GM06990 (cell line): Measurements from ENCODE around the gene INPP1.
A peak's percentile ranks its signal among the peaks of the same experiment; 100 is the strongest.
"Not testable (repeated sequence)": the region's sequence is repeated elsewhere in the genome, so short reads cannot be mapped to it uniquely, and the experiment has no call there.

Experiments
- DNase-seq: peaks from one replicate; pipeline ENCODE4 v3.0.0-alpha.2; 2011; ENCODE audit not compliant: insufficient read length; ENCODE audit errors: extremely low read depth
- H3K27me3 ChIP-seq: replicated peaks from 2 replicates; pipeline ENCODE4 v1.6.0; 2011; ENCODE audit warnings: low read length; ENCODE audit not compliant: control insufficient read depth, insufficient read depth
- H3K36me3 ChIP-seq: 2 replicates; pipeline ENCODE4 v1.5.1; 2011; ENCODE audit warnings: low read length; ENCODE audit not compliant: control insufficient read depth, insufficient read depth
- H3K4me3 ChIP-seq: replicated peaks from 2 replicates; pipeline ENCODE4 v1.5.1; 2011; ENCODE audit warnings: low read depth, mild to moderate bottlenecking, control low read depth, low read length
- TF ChIP-seq, protein P1 (sequence below): IDR thresholded peaks from 2 replicates; pipeline ENCODE4 v1.5.1; 2011; ENCODE audit warnings: low read length, control low read depth, mild to moderate bottlenecking, inconsistent platforms; ENCODE audit not compliant: insufficient read depth, poor library complexity, severe bottlenecking

The INPP1 gene, protein sequence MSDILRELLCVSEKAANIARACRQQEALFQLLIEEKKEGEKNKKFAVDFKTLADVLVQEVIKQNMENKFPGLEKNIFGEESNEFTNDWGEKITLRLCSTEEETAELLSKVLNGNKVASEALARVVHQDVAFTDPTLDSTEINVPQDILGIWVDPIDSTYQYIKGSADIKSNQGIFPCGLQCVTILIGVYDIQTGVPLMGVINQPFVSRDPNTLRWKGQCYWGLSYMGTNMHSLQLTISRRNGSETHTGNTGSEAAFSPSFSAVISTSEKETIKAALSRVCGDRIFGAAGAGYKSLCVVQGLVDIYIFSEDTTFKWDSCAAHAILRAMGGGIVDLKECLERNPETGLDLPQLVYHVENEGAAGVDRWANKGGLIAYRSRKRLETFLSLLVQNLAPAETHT

DNA sequence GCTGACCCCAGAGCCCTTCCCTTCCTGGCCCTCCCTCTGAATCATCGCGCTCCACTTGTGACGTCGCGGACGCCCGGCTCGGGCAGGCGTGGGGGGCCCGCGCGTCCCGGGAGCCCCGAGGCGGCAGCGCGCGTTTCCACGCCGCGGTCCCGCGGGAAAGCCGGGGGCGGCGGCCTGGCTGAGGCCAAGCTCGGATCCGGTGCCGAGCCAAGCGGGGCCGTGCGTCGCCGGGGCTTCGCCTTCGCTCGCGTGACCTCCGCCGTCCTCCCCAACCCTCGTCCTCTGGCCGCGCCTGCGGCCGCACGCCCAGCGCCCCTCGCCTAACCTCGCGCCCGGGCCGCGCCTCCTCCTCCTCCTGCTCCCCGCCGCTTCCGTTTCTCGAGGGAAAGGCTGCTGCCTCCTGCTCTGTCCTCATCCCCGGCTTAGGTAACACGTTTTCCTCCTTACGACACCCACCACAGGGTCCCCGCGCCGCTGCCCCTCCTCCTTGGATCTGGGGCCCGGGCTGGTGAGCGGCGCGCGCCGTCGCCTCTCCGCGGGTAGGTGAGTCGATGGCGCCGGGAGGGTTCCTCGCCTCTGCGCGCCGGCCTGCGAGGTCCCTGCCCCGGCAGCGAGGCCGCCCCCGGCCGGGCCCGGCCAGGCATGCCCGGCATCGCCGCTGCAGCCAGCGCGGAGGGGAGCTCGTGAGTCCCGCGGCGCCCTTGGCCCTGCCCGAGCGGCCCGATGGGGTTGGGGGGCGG, at the start of gene INPP1:
Gene INPP1, plus strand, starts transcription at position 54 of the 740 bp plus-strand sequence. CDS start 16,514 bp downstream, outside the sequence.
- peak within 1 kb of the TSS; percentile 80 for H3K4me3 ChIP-seq
- H3K27me3 ChIP-seq: no peaks in the 10 kb centered on the region
- TF ChIP-seq, protein P1, sequence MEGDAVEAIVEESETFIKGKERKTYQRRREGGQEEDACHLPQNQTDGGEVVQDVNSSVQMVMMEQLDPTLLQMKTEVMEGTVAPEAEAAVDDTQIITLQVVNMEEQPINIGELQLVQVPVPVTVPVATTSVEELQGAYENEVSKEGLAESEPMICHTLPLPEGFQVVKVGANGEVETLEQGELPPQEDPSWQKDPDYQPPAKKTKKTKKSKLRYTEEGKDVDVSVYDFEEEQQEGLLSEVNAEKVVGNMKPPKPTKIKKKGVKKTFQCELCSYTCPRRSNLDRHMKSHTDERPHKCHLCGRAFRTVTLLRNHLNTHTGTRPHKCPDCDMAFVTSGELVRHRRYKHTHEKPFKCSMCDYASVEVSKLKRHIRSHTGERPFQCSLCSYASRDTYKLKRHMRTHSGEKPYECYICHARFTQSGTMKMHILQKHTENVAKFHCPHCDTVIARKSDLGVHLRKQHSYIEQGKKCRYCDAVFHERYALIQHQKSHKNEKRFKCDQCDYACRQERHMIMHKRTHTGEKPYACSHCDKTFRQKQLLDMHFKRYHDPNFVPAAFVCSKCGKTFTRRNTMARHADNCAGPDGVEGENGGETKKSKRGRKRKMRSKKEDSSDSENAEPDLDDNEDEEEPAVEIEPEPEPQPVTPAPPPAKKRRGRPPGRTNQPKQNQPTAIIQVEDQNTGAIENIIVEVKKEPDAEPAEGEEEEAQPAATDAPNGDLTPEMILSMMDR: no peak
- DNase-seq: peak; percentile 72
- no peaks in the 10 kb centered on the region for H3K36me3 ChIP-seq

DNA sequence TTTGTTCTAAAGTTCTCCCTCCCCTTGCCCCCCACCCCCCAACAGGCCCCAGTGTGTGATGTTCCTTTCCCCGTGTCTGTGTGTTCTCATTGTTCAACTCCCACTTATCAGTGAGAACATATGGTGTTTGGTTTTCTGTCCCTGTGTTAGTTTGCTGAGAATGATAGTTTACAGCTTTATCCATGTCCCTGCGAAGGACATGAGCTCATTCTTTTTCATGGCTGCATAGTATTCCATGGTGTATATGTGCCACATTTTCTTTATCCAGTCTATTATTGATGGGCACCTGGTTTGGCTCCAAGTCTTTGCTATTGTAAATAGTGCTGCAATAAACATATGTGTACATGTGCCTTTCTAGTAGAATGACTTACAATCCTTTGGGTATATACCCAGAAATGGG, 45.5 kb upstream of the INPP1 start:
- H3K27me3 ChIP-seq, DNase-seq: not testable (repeated sequence)

DNA sequence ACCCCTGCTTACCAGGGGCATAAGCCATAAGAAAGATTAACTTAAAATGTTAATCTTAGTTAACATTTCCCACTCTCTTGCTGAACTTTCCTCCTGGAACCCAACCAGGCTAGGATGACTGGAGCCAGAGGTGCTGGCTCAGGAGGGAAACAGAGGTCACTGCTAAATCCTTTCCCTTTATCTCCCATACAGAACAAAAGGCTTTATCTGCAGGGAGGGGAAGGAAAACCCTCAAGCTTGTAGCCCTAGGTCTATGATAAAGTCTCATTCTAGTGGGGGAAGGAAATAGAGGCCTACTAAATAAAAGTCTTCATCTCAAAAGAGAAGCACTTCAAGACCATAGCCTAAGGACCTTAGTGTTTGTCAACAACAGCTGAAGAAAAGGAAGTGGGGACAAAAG, 42.4 kb upstream of the INPP1 start:
- TF ChIP-seq, protein P1: no peak
- DNase-seq: no peak
- H3K4me3 ChIP-seq: no peak overlapping the region
- no peaks in the 10 kb centered on the region for H3K27me3 ChIP-seq
- H3K36me3 ChIP-seq: peaks cover 2% of the 10 kb centered on the region; the same call in 1 of the 2 replicates

More for the DNA sequence above, 45.5 kb upstream of the INPP1 start:
- H3K36me3 ChIP-seq, H3K4me3 ChIP-seq: not testable (repeated sequence)

DNA sequence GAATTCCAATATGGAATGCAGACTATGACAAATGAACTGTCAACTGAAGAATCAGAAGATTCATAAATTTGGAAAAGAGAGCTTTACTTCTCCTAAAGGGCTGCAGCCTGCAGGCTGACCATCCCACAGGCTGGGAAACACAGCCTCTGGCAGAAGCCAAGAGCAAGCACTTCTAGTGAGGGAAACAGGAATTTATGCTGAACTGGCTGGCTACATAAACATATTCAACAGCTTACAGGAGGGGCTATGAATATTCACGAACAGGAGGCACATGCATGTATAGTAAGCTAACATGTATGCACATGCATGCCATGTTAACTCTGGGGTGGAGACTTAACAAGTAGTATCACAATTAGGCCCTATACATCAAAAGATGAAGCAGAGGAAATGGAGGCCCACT, 41.3 kb upstream of the INPP1 start:
- Histone ChIP-seq H3K27me3 (no peaks in the 10 kb centered on the region), H3K4me3 (no peak overlapping the region), H3K36me3 (peaks cover 2% of the 10 kb centered on the region; the same call in 1 of the 2 replicates)
- DNase-seq: no peak
- TF ChIP-seq, protein P1: no peak

DNA sequence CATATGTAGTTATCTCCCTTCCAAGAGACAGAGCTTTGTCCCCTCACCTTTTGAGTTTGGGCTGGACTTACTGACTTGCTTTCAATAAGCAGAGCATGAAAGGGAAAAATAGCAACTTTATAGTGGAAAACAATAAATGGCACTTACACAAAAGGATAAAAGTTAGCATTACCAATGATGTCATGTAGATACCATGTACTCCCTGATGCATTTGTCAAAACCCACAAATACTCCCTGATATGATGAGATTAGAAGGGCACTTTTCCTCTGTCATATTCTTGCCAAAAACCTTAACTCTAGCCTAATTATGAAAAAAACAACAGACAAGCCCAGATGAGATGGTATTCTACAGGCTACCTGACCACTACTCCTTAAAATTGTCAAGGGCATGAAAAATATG, 39.7 kb upstream of the INPP1 start:
- TF ChIP-seq, protein P1: no peak
- DNase-seq: no peak
- Histone ChIP-seq H3K27me3 (no peaks in the 10 kb centered on the region), H3K36me3 (peaks cover 4% of the 10 kb centered on the region), H3K4me3 (no peak overlapping the region)

DNA sequence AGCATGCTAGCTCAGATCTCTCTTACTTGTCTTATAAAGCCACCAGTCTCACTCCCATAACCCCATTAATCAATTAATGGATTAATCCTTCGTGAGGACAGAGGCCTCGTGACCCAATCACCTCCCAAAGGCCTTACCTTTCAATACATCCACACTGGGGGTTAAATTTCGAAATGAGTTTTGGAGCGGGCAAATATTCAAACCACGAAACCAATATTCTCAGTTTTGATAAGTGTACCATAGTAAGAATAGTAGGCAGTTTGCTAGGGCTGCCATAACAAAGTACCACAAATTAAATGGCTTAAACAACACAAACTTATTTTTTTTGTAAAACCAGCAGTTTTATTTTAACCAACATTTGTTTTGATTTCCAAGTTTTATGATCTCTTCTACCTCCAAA, 39.0 kb upstream of the INPP1 start:
- DNase-seq: no peak
- TF ChIP-seq, protein P1: no peak
- peaks cover 4% of the 10 kb centered on the region for H3K36me3 ChIP-seq
- H3K27me3 ChIP-seq: no peaks in the 10 kb centered on the region
- no peak overlapping the region for H3K4me3 ChIP-seq
